ENCODE data around the gene TPRX1. TPM values are rescaled to one million over a fixed set of nuclear protein-coding genes. Genes with fewer than 3 reads are reported as not detected.

Gene TPRX1
- total RNA-seq, 1 experiment from 2014 or later = not detected

DNA sequence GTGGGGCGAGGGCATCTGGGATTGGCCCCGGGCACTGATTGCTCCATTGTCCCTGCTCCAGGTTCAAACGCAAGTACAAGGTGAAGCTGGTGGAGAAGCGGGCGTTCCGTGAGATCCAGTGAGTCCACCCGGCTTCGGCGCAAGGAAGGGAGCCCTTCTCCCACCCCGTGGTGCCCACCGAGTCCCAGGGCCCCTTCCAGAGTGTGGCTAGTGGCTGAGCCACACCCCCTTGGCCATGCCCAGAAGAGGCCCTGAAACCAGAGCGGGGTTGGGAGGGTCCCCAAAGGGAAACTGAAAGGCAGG is 47.8 kb downstream of the TPRX1 start:
- Histone ChIP-seq H3K27me3 (ENCODE audit: insufficient read depth, low read depth) (no peaks in the 10 kb centered on the region), H3K4me3 (no peak overlapping the region), H3K4me2 (no peak overlapping the region), H3F3A (ENCODE audit: insufficient read depth, low read depth) (peaks cover 49% of the 10 kb centered on the region), H3K79me2 (ENCODE audit: low read depth) (no peaks in the 10 kb centered on the region), H3K9me3 (ENCODE audit: insufficient read depth, low read depth) (no peaks in the 10 kb centered on the region), H4K20me1 (ENCODE audit: insufficient read depth) (peaks cover 25% of the 10 kb centered on the region), H3K27ac (no peak overlapping the region), H3K4me1 (replicated peaks; ENCODE audit: insufficient read depth) (no peaks in the 10 kb centered on the region), H3K9me2 (ENCODE audit: insufficient read depth) (no peaks in the 10 kb centered on the region), H2AFZ (no peak overlapping the region), H3K36me3 (ENCODE audit: low read depth) (peaks cover 34% of the 10 kb centered on the region)
- POLR2A ChIA-PET (ENCODE audit: unreplicated experiment) = no interaction called here
- no peak for DNase-seq
- intact Hi-C loops (cut with micrococcal nuclease; ENCODE audit: unreplicated experiment) = no loop called here
- no TSS peak for BruUV-seq (replicated peaks)
- TF ChIP-seq EZH2 (IDR thresholded peaks at IDR 0.05; ENCODE audit: low read depth) = no peak
- TF ChIP-seq, protein P1, sequence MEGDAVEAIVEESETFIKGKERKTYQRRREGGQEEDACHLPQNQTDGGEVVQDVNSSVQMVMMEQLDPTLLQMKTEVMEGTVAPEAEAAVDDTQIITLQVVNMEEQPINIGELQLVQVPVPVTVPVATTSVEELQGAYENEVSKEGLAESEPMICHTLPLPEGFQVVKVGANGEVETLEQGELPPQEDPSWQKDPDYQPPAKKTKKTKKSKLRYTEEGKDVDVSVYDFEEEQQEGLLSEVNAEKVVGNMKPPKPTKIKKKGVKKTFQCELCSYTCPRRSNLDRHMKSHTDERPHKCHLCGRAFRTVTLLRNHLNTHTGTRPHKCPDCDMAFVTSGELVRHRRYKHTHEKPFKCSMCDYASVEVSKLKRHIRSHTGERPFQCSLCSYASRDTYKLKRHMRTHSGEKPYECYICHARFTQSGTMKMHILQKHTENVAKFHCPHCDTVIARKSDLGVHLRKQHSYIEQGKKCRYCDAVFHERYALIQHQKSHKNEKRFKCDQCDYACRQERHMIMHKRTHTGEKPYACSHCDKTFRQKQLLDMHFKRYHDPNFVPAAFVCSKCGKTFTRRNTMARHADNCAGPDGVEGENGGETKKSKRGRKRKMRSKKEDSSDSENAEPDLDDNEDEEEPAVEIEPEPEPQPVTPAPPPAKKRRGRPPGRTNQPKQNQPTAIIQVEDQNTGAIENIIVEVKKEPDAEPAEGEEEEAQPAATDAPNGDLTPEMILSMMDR (conservative IDR thresholded peaks at IDR 0.05) = no peak
- CTCF ChIA-PET = no interaction called here

DNA sequence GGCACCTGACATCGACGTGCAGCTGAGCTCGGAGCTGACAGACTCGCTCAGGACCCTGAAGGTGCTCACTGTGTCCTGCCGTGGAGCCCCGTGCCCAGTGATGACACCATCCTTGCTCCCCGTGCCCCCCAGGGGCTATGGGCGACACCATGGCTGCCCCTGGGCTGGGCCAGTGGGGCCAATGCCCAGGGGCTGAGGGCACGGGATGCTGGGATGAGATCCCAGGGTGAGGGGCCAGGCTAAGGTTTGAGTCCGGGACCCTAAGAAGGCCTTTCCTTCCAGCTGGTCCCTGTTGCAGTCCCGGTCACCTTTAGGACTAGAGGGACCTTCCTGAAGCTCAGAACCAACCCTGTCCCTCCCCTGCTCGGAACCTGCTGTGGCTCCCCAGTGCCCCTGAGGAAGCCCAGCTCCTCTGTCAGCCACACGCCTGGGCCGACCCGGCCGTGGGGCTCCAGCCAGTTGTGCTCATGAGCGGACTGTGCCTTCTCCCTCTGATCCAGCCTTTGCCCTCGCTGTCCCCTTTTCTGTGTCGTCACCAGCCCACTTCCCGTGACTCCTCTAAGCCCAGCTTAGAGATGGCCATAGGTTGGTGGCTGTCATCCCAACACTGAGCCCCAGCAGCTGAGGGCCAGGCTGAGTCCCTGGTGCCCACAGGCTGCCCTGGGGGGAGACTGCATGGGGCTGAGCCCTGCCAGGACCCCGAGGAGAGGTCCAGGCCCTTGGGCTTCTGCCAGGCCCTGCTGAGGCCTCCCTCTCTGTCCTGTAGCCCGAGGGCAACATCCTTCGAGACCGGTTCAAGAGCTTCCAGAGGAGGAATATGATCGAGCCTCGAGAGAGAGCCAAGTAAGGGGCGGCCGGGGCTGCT is 48.4 kb downstream of the TPRX1 start:
- intact Hi-C loops (cut with micrococcal nuclease; ENCODE audit: unreplicated experiment) = no loop called here
- H3K36me3 ChIP-seq (ENCODE audit: low read depth) = peaks cover 39% of the 10 kb centered on the region

DNA sequence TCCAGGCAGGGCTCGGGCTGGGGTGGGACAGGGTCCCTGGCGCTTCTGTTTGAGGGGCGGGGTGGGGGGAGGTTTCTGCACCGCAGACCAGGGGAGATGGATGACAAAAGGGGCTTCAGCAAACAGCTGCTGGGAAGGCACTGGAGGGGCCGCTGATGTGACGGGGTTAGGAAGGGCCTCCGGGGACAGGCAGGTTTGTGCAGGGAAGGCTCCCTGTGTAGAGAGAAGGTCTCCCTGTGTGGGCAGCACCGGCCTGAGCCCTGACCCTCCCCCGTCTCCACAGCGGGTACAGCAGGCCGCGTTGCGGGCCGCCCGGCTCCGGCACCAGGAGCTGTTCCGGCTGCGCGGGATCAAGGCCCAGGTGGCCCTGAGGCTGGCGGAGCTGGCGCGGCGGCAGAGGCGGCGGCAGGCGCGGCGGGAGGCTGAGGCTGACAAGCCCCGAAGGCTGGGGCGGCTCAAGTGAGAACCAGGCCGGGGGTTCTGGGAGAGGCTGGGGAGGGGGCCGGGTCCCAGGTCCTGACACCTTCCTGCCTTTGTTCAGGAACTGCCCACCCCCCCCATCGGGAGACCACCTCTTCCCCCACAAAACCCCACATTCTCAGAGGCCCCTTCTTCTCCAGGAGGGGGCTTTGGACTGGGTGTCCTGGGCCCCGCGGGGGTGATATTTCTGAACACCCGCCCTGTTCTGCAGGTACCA is 49.1 kb downstream of the TPRX1 start:
- Histone ChIP-seq H3K9me2 (ENCODE audit: insufficient read depth) (no peaks in the 10 kb centered on the region), H3K4me2 (no peak overlapping the region), H3K36me3 (ENCODE audit: low read depth) (peaks cover 42% of the 10 kb centered on the region), H4K20me1 (ENCODE audit: insufficient read depth) (peaks cover 29% of the 10 kb centered on the region), H2AFZ (no peak overlapping the region), H3K9me3 (ENCODE audit: insufficient read depth, low read depth) (no peaks in the 10 kb centered on the region), H3K4me3 (no peak overlapping the region), H3K4me1 (replicated peaks; ENCODE audit: insufficient read depth) (no peaks in the 10 kb centered on the region), H3K27me3 (ENCODE audit: insufficient read depth, low read depth) (no peaks in the 10 kb centered on the region), H3K27ac (no peak overlapping the region), H3K79me2 (ENCODE audit: low read depth) (0 out of 2 replicates have a peak, but pooled peaks cover 1% of the 10 kb centered on the region), H3F3A (ENCODE audit: insufficient read depth, low read depth) (peaks cover 37% of the 10 kb centered on the region; the same call in 1 of the 2 replicates)
- TF ChIP-seq, protein P1 (conservative IDR thresholded peaks at IDR 0.05) = no peak
- TF ChIP-seq EZH2 (IDR thresholded peaks at IDR 0.05; ENCODE audit: low read depth) = no peak
- no peak for DNase-seq
- intact Hi-C loops (cut with micrococcal nuclease; ENCODE audit: unreplicated experiment) = no loop called here
- CTCF ChIA-PET = no interaction called here
- BruUV-seq (replicated peaks) = no TSS peak
- POLR2A ChIA-PET (ENCODE audit: unreplicated experiment) = no interaction called here

More for the DNA sequence above, 48.4 kb downstream of the TPRX1 start:
- Histone ChIP-seq H3K4me3 (no peak overlapping the region), H3K27ac (no peak overlapping the region), H3K4me2 (no peak overlapping the region), H3K4me1 (replicated peaks; ENCODE audit: insufficient read depth) (no peaks in the 10 kb centered on the region), H3K9me2 (ENCODE audit: insufficient read depth) (no peaks in the 10 kb centered on the region), H3K9me3 (ENCODE audit: insufficient read depth, low read depth) (no peaks in the 10 kb centered on the region), H4K20me1 (ENCODE audit: insufficient read depth) (peaks cover 28% of the 10 kb centered on the region), H3K79me2 (ENCODE audit: low read depth) (no peaks in the 10 kb centered on the region), H3K27me3 (ENCODE audit: insufficient read depth, low read depth) (no peaks in the 10 kb centered on the region), H2AFZ (no peak overlapping the region), H3F3A (ENCODE audit: insufficient read depth, low read depth) (peaks cover 45% of the 10 kb centered on the region)
- ChIA-PET POLR2A (ENCODE audit: unreplicated experiment) (no interaction called here), CTCF (no interaction called here)
- DNase-seq = no peak
- BruUV-seq (replicated peaks) = no TSS peak
- TF ChIP-seq, protein P1 (conservative IDR thresholded peaks at IDR 0.05) = no peak
- no peak for TF ChIP-seq EZH2 (IDR thresholded peaks at IDR 0.05; ENCODE audit: low read depth)
